HFFc6 (cell line): Measurements from ENCODE around the gene NEBL. TPM values are rescaled to one million over a fixed set of nuclear protein-coding genes. Genes with fewer than 3 reads are reported as not detected.

Source experiments
- DNase-seq: peaks from one replicate; pipeline ENCODE4 v3.0.0-alpha.2; 2018
- H3K27ac Mint-ChIP-seq: 2 replicates; pipeline ENCODE4 v1.8.0; 2020; ENCODE audit warnings: mild to moderate bottlenecking, mixed read lengths
- H3K27me3 Mint-ChIP-seq: 2 replicates; pipeline ENCODE4 v1.8.0; 2021; ENCODE audit warnings: mild to moderate bottlenecking, moderate library complexity, mixed read lengths; ENCODE audit not compliant: insufficient read depth
- H3K36me3 Mint-ChIP-seq: 2 replicates; pipeline ENCODE4 v1.8.0; 2021; ENCODE audit warnings: low read depth, mixed read lengths
- H3K4me1 Mint-ChIP-seq: 2 replicates; pipeline ENCODE4 v1.8.0; 2020; ENCODE audit warnings: low read depth, mixed read lengths
- H3K4me3 Mint-ChIP-seq: 2 replicates; pipeline ENCODE4 v1.8.0; 2020; ENCODE audit warnings: mild to moderate bottlenecking, moderate library complexity, mixed read lengths
- H3K9me3 Mint-ChIP-seq: 2 replicates; pipeline ENCODE4 v1.8.0; 2020; ENCODE audit warnings: mild to moderate bottlenecking, mixed read lengths
- total RNA-seq, 6 experiments: library from RNA; stranded (reverse); fragmentation: NEBNext Ultra II Directional; extraction: Animal tissue kit (Norgen Biotek cat#: 25700); gene quantifications; 2 replicates in 1 of 6; 3 replicates in 5 of 6; pipeline ENCODE4 v1.2.3, GENCODE V29; 2021
- TF ChIP-seq, protein P1 (sequence below): fragments of 200-600 bp; sonication (generic); IDR thresholded peaks from 2 replicates; pipeline ENCODE4 v1.5.0; 2021; ENCODE audit warnings: antibody characterized with exemption, mild to moderate bottlenecking

The NEBL gene
- total RNA-seq, 6 experiments from 2014 or later, result not detected

DNA sequence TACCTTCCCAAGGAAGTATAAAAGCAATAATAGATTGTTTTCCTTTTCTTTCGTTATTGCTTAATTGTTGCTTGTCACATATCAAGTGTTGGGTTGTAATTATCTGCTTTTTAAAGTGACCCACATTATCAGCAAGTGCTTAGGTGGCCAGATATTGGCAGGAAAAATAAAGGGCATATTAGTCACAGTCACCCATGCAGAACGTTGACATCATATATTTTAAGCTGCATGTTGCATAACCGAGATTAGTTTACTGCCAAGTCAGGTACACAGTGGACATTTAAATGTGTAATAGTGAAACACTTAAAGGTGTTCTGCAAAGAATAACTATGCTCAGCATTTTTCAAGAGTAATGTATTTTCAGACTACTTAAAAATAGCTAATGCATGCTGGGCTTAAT is 11.4 kb downstream of the NEBL start:
- no peak overlapping the region for H3K27ac Mint-ChIP-seq
- DNase-seq, result no peak

DNA sequence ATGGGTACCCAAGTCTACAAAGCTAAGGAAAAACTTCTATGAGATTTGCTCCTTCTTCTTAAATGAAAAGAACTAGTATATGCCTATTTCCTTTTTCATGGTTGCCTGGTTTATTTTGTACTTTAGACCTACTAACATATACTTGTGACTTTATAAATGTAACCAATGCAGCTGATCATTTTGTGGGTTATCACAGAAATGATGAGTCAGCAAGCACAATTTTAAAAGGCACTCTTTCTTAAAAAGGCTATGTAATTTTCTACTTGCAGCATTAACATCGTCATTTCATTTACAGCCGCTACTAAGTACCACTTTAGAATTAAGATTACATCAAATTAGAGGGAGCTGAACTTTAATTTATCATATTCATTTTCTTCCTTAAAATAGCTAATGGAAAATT is 13.6 kb downstream of the NEBL start:
- no peaks in the 10 kb centered on the region for H3K4me1 Mint-ChIP-seq
- DNase-seq, result no peak
- peaks cover 5% of the 10 kb centered on the region for H3K9me3 Mint-ChIP-seq
- H3K36me3 Mint-ChIP-seq, result no peaks in the 10 kb centered on the region
- peaks cover 1% of the 10 kb centered on the region; the same call in 1 of the 2 replicates for H3K27me3 Mint-ChIP-seq
- TF ChIP-seq, protein P1, sequence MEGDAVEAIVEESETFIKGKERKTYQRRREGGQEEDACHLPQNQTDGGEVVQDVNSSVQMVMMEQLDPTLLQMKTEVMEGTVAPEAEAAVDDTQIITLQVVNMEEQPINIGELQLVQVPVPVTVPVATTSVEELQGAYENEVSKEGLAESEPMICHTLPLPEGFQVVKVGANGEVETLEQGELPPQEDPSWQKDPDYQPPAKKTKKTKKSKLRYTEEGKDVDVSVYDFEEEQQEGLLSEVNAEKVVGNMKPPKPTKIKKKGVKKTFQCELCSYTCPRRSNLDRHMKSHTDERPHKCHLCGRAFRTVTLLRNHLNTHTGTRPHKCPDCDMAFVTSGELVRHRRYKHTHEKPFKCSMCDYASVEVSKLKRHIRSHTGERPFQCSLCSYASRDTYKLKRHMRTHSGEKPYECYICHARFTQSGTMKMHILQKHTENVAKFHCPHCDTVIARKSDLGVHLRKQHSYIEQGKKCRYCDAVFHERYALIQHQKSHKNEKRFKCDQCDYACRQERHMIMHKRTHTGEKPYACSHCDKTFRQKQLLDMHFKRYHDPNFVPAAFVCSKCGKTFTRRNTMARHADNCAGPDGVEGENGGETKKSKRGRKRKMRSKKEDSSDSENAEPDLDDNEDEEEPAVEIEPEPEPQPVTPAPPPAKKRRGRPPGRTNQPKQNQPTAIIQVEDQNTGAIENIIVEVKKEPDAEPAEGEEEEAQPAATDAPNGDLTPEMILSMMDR, result no peak
- no peak overlapping the region for H3K4me3 Mint-ChIP-seq
- no peak overlapping the region for H3K27ac Mint-ChIP-seq

More for the DNA sequence above, 11.4 kb downstream of the NEBL start:
- H3K36me3 Mint-ChIP-seq, result no peaks in the 10 kb centered on the region
- no peaks in the 10 kb centered on the region for H3K4me1 Mint-ChIP-seq
- no peak overlapping the region for H3K4me3 Mint-ChIP-seq
- peaks cover 1% of the 10 kb centered on the region; the same call in 1 of the 2 replicates for H3K27me3 Mint-ChIP-seq
- peaks cover 5% of the 10 kb centered on the region for H3K9me3 Mint-ChIP-seq
- TF ChIP-seq, protein P1, result no peak

DNA sequence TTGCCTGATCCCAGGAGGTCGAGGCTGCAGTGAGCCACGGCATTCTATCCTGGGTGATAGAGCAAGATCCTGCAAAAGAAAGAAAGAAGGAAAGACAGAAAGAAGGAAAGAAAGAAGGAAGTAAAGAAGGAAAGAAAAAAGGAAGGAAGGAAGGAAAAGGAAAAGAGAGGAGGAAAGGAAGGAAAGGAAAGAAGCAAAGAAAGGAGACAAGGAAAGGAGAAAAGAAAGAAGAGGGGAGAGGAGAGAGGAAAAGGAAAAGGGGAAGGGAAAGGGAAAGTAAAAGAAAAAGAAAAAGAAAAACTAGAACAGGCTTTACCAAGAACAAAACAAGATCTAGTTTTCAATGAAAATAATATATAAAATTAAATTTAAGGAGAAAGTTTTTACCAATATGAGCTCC is 15.0 kb downstream of the NEBL start:
- Mint-ChIP-seq H3K9me3 (peaks cover 12% of the 10 kb centered on the region), H3K4me1 (no peaks in the 10 kb centered on the region), H3K4me3 (no peak overlapping the region), H3K27me3 (peaks cover 1% of the 10 kb centered on the region), H3K27ac (no peak overlapping the region), H3K36me3 (no peaks in the 10 kb centered on the region)
- TF ChIP-seq, protein P1, result no peak
- DNase-seq, result no peak

DNA sequence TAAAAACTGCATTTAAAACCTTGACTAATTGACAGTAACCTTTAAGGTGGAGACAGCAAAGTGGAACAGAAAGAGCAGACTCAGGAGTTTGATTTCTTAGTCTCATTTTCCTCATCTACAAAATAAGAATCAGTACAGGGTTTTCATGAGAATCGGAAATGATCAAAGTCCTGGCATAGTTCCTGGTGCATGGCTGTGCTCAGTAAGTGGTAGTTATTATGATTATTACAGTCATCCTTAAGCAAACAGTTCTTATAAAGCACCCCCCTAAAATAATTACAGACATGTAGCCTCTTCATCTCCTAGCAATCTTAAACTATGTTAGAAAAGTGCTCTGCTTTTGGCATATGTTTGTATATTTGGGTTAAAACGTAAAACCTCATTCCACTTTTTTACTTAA is 18.0 kb downstream of the NEBL start:
- TF ChIP-seq, protein P1, result no peak
- Mint-ChIP-seq H3K4me3 (no peak overlapping the region), H3K27me3 (peaks cover 1% of the 10 kb centered on the region), H3K4me1 (no peaks in the 10 kb centered on the region), H3K36me3 (no peaks in the 10 kb centered on the region), H3K27ac (no peak overlapping the region), H3K9me3 (peaks cover 22% of the 10 kb centered on the region)
- no peak for DNase-seq

DNA sequence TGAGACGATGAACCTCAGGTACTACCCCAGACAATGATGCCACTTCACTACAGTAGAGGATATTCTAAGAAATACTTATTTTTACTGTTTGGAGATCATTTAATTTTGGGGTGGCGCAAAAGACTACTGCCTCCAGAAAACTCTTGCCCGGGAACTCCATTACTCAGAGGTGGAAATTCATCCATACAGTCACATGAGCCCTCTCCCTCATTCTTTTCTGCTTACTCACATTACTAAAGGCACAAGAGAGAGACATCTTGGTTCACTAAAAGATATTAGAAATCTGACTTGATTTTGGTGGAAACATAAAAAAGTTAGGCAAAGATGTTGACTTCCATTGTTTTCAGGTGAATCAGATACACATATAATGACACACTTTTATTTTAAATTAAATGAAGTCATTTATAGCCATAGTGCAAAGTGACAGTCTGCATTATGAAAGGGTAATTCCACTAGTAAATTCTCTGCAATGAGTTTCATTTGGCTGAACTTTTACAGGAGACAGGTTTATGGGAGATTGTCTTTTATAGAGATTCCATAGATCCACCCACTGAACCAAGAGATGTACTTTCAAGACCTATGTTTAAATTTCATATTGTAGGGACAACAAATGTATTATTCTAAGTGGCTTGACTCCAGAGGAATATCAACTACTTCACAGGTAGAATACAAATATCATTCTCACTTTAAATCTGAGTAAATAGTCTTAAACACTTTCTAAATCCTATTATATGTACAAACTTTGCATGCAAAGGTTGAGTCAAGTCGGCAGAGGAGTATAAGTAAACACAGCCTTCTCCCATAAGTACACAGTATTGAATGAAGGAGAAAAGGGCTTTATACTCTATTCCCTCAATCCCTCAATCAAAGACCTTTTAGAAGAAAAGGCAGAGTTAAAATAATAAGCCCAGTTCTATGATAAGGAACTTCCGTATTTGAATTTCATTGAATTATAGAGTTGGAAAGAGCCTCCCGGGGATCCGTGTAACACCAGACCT is 18.8 kb downstream of the NEBL start:
- DNase-seq, result no peak
- H3K27ac Mint-ChIP-seq, result no peak overlapping the region
- no peaks in the 10 kb centered on the region for H3K36me3 Mint-ChIP-seq
- H3K9me3 Mint-ChIP-seq, result peaks cover 26% of the 10 kb centered on the region
- H3K4me3 Mint-ChIP-seq, result no peak overlapping the region
- no peaks in the 10 kb centered on the region for H3K4me1 Mint-ChIP-seq
- peaks cover 1% of the 10 kb centered on the region for H3K27me3 Mint-ChIP-seq
- TF ChIP-seq, protein P1, result no peak
